HCT116 (cell line): Measurements from ENCODE around the gene PTH2. TPM values are rescaled to one million over a fixed set of nuclear protein-coding genes. Genes with fewer than 3 reads are reported as not detected.

ENCODE experiments used
- ATAC-seq: fragments of 200-7000 bp; cut with Tn5 transposase; 2 replicates; pipeline ENCODE4 v1.9.1; 2020; ENCODE audit warnings: mild to moderate bottlenecking, moderate library complexity
- BruUV-seq: library from RNA; stranded (reverse); fragments of 400-500 nt; replicated peaks from 2 replicates; lab custom pipeline; 2021; lab: Mats Ljungman, UMichigan
- CTCF ChIA-PET: fragments of 300-600 bp; sonication (Branson Sonifier 250); formaldehyde crosslinking; loops from one replicate; lab custom pipeline; 2021; ENCODE audit warnings: antibody characterized with exemption; lab: Charles Lee
- POLR2A ChIA-PET: fragments of 300-600, 350-600 bp; sonication (Branson Sonifier 250); formaldehyde crosslinking; loops from one replicate; lab custom pipeline; 2021; ENCODE audit warnings: antibody characterized with exemption; lab: Charles Lee
- RAD21 ChIA-PET, 2 experiments: fragments of 300-600 bp; sonication (Branson Sonifier 250); formaldehyde crosslinking; loops; one replicate each; lab custom pipeline; 2023; ENCODE audit warnings: low total read pairs in 2 of 2; ENCODE audit not compliant: uncharacterized antibody in 2 of 2, unreplicated experiment in 2 of 2, low non-redundant PET in 1 of 2; lab: Charles Lee
- DNase-seq: peaks from one replicate; pipeline ENCODE4 v3.0.0-alpha.2; 2010; ENCODE audit warnings: low read depth, low spot score
- H2AFZ ChIP-seq: fragments of 200-600 bp; shearing (Covaris generic), sonication (generic); 2 replicates; pipeline ENCODE4 v1.6.1; 2017; ENCODE audit warnings: low read depth, mixed run types, mixed read lengths, antibody characterized with exemption, low read length; ENCODE audit not compliant: poor library complexity, severe bottlenecking
- H3K27ac ChIP-seq: 2 replicates; pipeline ENCODE4 v1.5.1; 2012; ENCODE audit warnings: low read depth, low read length
- H3K27me3 ChIP-seq: fragments of 200-600 bp; sonication (generic); 2 replicates; pipeline ENCODE4 v1.6.1; 2016; ENCODE audit warnings: mixed run types, low read length, mixed read lengths; ENCODE audit not compliant: insufficient read depth
- H3K36me3 ChIP-seq, 2 experiments: fragments of 200-500 bp in 1 of 2; fragments of 200-600 bp in 1 of 2; sonication (Bioruptor generic) in 1 of 2; sonication (generic) in 1 of 2; 2 replicates each; pipeline versions ENCODE4 v1.5.1 to v1.6.1; 2014 to 2016; ENCODE audit warnings: low read length in 2 of 2, inconsistent platforms in 1 of 2, mixed read lengths in 1 of 2, mixed run types in 1 of 2; ENCODE audit not compliant: insufficient read depth in 2 of 2, control insufficient read depth in 1 of 2
- H3K4me1 ChIP-seq, 2 experiments: fragments of 200-600 bp in 1 of 2; sonication (generic) in 1 of 2; 2 replicates each; pipeline versions ENCODE4 v1.5.1 to v1.6.1; 2012 to 2017; ENCODE audit warnings: low read length in 2 of 2, inconsistent platforms in 1 of 2, mild to moderate bottlenecking in 1 of 2, mixed read lengths in 1 of 2, mixed run types in 1 of 2, moderate library complexity in 1 of 2; ENCODE audit not compliant: insufficient read depth in 2 of 2, control insufficient read depth in 1 of 2
- H3K4me2 ChIP-seq: fragments of 200-600 bp; sonication (generic); 2 replicates; pipeline ENCODE4 v1.6.1; 2017; ENCODE audit warnings: mixed run types, low read length, mixed read lengths
- H3K4me3 ChIP-seq, 2 experiments: fragments of 200-600 bp in 1 of 2; sonication (generic) in 1 of 2; replicated peaks in 1 of 2; 2 replicates each; pipeline ENCODE4 v1.5.1; 2011 to 2016; ENCODE audit warnings: low read length in 2 of 2, control low read depth in 1 of 2, low read depth in 1 of 2, mild to moderate bottlenecking in 1 of 2, mixed read lengths in 1 of 2, mixed run types in 1 of 2
- H3K79me2 ChIP-seq: fragments of 200-600 bp; sonication (generic); 2 replicates; pipeline ENCODE4 v1.6.1; 2017; ENCODE audit warnings: mild to moderate bottlenecking, mixed run types, low read length, moderate library complexity, mixed read lengths; ENCODE audit not compliant: insufficient read depth
- H3K9ac ChIP-seq: fragments of 200-600 bp; sonication (generic); 2 replicates; pipeline ENCODE4 v1.6.1; 2016; ENCODE audit warnings: low read length, mixed read lengths
- H3K9me2 ChIP-seq: fragments of 200-600 bp; sonication (generic), shearing (Covaris generic); 2 replicates; pipeline ENCODE4 v1.6.1; 2017; ENCODE audit warnings: mixed run types, mild to moderate bottlenecking, moderate library complexity; ENCODE audit not compliant: insufficient read depth
- H3K9me3 ChIP-seq, 2 experiments: fragments of 200-500 bp in 1 of 2; fragments of 200-600 bp in 1 of 2; sonication (Bioruptor generic) in 1 of 2; sonication (generic) in 1 of 2; 2 replicates each; pipeline ENCODE4 v1.6.1; 2014 to 2017; ENCODE audit warnings: low read length in 2 of 2, mixed read lengths in 2 of 2, inconsistent platforms in 1 of 2, low read depth in 1 of 2, mild to moderate bottlenecking in 1 of 2, mixed run types in 1 of 2, moderate library complexity in 1 of 2; ENCODE audit not compliant: control insufficient read depth in 1 of 2, insufficient read depth in 1 of 2
- H4K20me1 ChIP-seq: fragments of 200-600 bp; sonication (generic), shearing (Covaris generic); 2 replicates; pipeline ENCODE4 v1.6.1; 2017; ENCODE audit warnings: mixed run types, mild to moderate bottlenecking, moderate library complexity; ENCODE audit not compliant: insufficient read depth
- ATF3 ChIP-seq: IDR thresholded peaks from 2 replicates; pipeline ENCODE4 v1.6.1; 2012
- CBX3 ChIP-seq: IDR thresholded peaks from 2 replicates; pipeline ENCODE4 v1.6.1; 2012; ENCODE audit warnings: low read depth
- CEBPB ChIP-seq: IDR thresholded peaks from 2 replicates; pipeline ENCODE4 v1.6.1; 2012; ENCODE audit warnings: low read depth
- CTCF ChIP-seq, 3 experiments: fragments of 200-600 bp in 1 of 3; sonication (generic) in 1 of 3; IDR thresholded peaks in 2 of 3; conservative IDR thresholded peaks in 1 of 3; 2 replicates each; pipeline ENCODE4 v1.5.1; 2012 to 2017; ENCODE audit warnings: low read depth in 2 of 3, low read length in 2 of 3, antibody characterized with exemption in 1 of 3, borderline replicate concordance in 1 of 3, control low read depth in 1 of 3, mild to moderate bottlenecking in 1 of 3, mixed read lengths in 1 of 3, mixed run types in 1 of 3, moderate library complexity in 1 of 3; ENCODE audit not compliant: insufficient read depth in 1 of 3
- EGR1 ChIP-seq: IDR thresholded peaks from 2 replicates; pipeline ENCODE4 v1.6.1; 2012; ENCODE audit warnings: low read depth
- ELF1 ChIP-seq: IDR thresholded peaks from 2 replicates; pipeline ENCODE4 v1.6.1; 2012; ENCODE audit warnings: low read depth, borderline replicate concordance
- EZH2 ChIP-seq: fragments of 200-600 bp; sonication (generic); IDR thresholded peaks from 2 replicates; pipeline ENCODE4 v1.6.1; 2017; ENCODE audit warnings: antibody characterized with exemption, mixed run types
- EZH2phosphoT487 ChIP-seq: fragments of 200-600 bp; IDR thresholded peaks from 2 replicates; pipeline ENCODE4 v1.6.1; 2018; ENCODE audit warnings: antibody characterized with exemption, borderline replicate concordance
- FOSL1 ChIP-seq: IDR thresholded peaks from 2 replicates; pipeline ENCODE4 v1.6.1; 2012; ENCODE audit warnings: low read depth
- JUND ChIP-seq: IDR thresholded peaks from 2 replicates; pipeline ENCODE4 v1.6.1; 2012
- MAX ChIP-seq: IDR thresholded peaks from 2 replicates; pipeline ENCODE4 v1.6.1; 2012
- POLR2A ChIP-seq: IDR thresholded peaks from 2 replicates; pipeline ENCODE4 v1.7.0; 2011; ENCODE audit warnings: borderline replicate concordance; ENCODE audit not compliant: insufficient read depth, insufficient read length; ENCODE audit errors: extremely low read depth
- RAD21 ChIP-seq: IDR thresholded peaks from 2 replicates; pipeline ENCODE4 v1.6.1; 2012; ENCODE audit warnings: low read depth, mild to moderate bottlenecking
- REST ChIP-seq: IDR thresholded peaks from 2 replicates; pipeline ENCODE4 v1.6.1; 2012; ENCODE audit warnings: low read depth
- SIN3A ChIP-seq: IDR thresholded peaks from 2 replicates; pipeline ENCODE4 v1.6.1; 2012; ENCODE audit warnings: low read depth
- SP1 ChIP-seq: IDR thresholded peaks from 2 replicates; pipeline ENCODE4 v1.6.1; 2012; ENCODE audit warnings: low read depth
- SRF ChIP-seq: IDR thresholded peaks from 2 replicates; pipeline ENCODE4 v1.6.1; 2012; ENCODE audit warnings: low read depth
- YY1 ChIP-seq: IDR thresholded peaks from 2 replicates; pipeline ENCODE4 v1.6.1; 2011; ENCODE audit warnings: low read length, low read depth, moderate library complexity, mild to moderate bottlenecking; ENCODE audit not compliant: insufficient replicate concordance; ENCODE audit errors: extremely low read depth
- ZBTB33 ChIP-seq: IDR thresholded peaks from 2 replicates; pipeline ENCODE4 v1.6.1; 2011; ENCODE audit warnings: mild to moderate bottlenecking, low read length, moderate library complexity; ENCODE audit not compliant: insufficient replicate concordance; ENCODE audit errors: extremely low read depth
- ZFX ChIP-seq: fragments of 450-650 bp; IDR thresholded peaks from 2 replicates; pipeline ENCODE4 v1.6.1; 2017
- intact Hi-C: fragments of 100-400 bp; cut with micrococcal nuclease; formaldehyde crosslinking; loops from 2 replicates; pipeline ENCODE4 v1.10.0; 2022
- total RNA-seq: library from RNA; stranded (reverse); gene quantifications from one replicate; pipeline ENCODE4 v1.2.1, GENCODE V29; 2021; ENCODE audit not compliant: unreplicated experiment

The PTH2 gene
- total RNA-seq, 1 experiment from 2014 or later, result 9.5 TPM

GRCh38 chr19:49390929-49391359 lies 32.3 kb downstream of the PTH2 start:
- peaks cover 3 to 10% of the 10 kb centered on the region in 2 experiments; a peak in 3 of 4 replicates for H3K4me1 ChIP-seq
- RAD21 ChIA-PET, result interaction anchor here (1.0 to 2.0 kb wide), 4 partner anchors 28 to 85 kb away, joined by 3 to 5 read pairs (median 4); partner anchors contain the start of gene DKKL1 (in 1 of the 2)
- no peaks in the 10 kb centered on the region for H4K20me1 ChIP-seq
- DNase-seq (no peak), ATAC-seq (no peak)
- TF ChIP-seq MAX (no peak), CBX3 (no peak), POLR2A (no peak), SP1 (no peak), ELF1 (no peak), FOSL1 (no peak), ZFX (no peak), YY1 (no peak), ATF3 (no peak), ZBTB33 (no peak), REST (no peak), EZH2phosphoT487 (no peak), SIN3A (no peak), EZH2 (no peak), RAD21 (no peak), CTCF (IDR thresholded peaks at IDR 0.05 in 2 of 3, conservative IDR thresholded peaks at IDR 0.05 in 1 of 3; ENCODE audit: borderline replicate concordance in 1 of 3, insufficient read depth in 1 of 3, low read depth in 2 of 3, low read length in 2 of 3) (no peak), SRF (no peak), EGR1 (no peak), JUND (no peak), CEBPB (no peak)
- H3K79me2 ChIP-seq, result no peaks in the 10 kb centered on the region
- H2AFZ ChIP-seq, result no peak overlapping the region
- H3K36me3 ChIP-seq, result no peaks in the 10 kb centered on the region
- no peak overlapping the region for H3K4me2 ChIP-seq
- POLR2A ChIA-PET, result interaction anchor here (0.7 to 1.3 kb wide), 3 partner anchors 13 to 61 kb away, joined by 3 to 4 read pairs (median 3); partner anchors contain the start of gene PIH1D1
- no peak overlapping the region for H3K27ac ChIP-seq
- H3K9me3 ChIP-seq, result no peaks in the 10 kb centered on the region
- no TSS peak for BruUV-seq
- no peak overlapping the region for H3K4me3 ChIP-seq
- H3K9ac ChIP-seq, result no peak overlapping the region
- H3K27me3 ChIP-seq, result no peaks in the 10 kb centered on the region
- intact Hi-C loops, result no loop called here
- no peaks in the 10 kb centered on the region for H3K9me2 ChIP-seq
- CTCF ChIA-PET, result interaction anchor here (0.8 to 2.2 kb wide), 14 partner anchors 10 to 179 kb away, joined by 3 to 17 read pairs (median 5); partner anchors contain the start of genes ALDH16A1 and GFY
